H9 (cell line): ENCODE data around the gene GAL3ST2. TPM values are rescaled to one million over a fixed set of nuclear protein-coding genes. Genes with fewer than 3 reads are reported as not detected.

ENCODE experiments used
- DNase-seq: peaks from one replicate; pipeline ENCODE4 v3.0.0-alpha.2; 2017
- H2AFZ ChIP-seq: one replicate; pipeline ENCODE4 v1.6.1; 2013; ENCODE audit warnings: mild to moderate bottlenecking, low read length, control low read depth, moderate library complexity
- H2AK5ac ChIP-seq: 2 replicates; pipeline ENCODE4 v1.6.1; 2013; ENCODE audit warnings: low read length, control low read depth, mixed read lengths; ENCODE audit not compliant: insufficient read length
- H2BK120ac ChIP-seq: one replicate; pipeline ENCODE4 v1.6.1; 2013; ENCODE audit warnings: low read depth, mild to moderate bottlenecking, low read length, control low read depth, inconsistent platforms; ENCODE audit not compliant: poor library complexity, severe bottlenecking
- H2BK12ac ChIP-seq: 2 replicates; pipeline ENCODE4 v1.6.1; 2013; ENCODE audit warnings: low read length, control low read depth, mixed read lengths, low read depth; ENCODE audit not compliant: insufficient read length
- H2BK15ac ChIP-seq: 2 replicates; pipeline ENCODE4 v1.6.1; 2013; ENCODE audit warnings: low read depth, low read length, control low read depth
- H2BK20ac ChIP-seq: one replicate; pipeline ENCODE4 v1.6.1; 2013; ENCODE audit warnings: low read depth, mild to moderate bottlenecking, low read length, control low read depth, inconsistent platforms; ENCODE audit not compliant: poor library complexity, severe bottlenecking
- H2BK5ac ChIP-seq: 2 replicates; pipeline ENCODE4 v1.6.1; 2013; ENCODE audit warnings: low read length, control low read depth, mixed read lengths; ENCODE audit not compliant: insufficient read length
- H3K14ac ChIP-seq: 2 replicates; pipeline ENCODE4 v1.6.1; 2013; ENCODE audit warnings: low read length, control low read depth; ENCODE audit not compliant: insufficient read depth
- H3K18ac ChIP-seq: 2 replicates; pipeline ENCODE4 v1.6.1; 2013; ENCODE audit warnings: low read depth, mild to moderate bottlenecking, mixed read lengths, low read length, control low read depth; ENCODE audit not compliant: insufficient read length
- H3K23ac ChIP-seq: 2 replicates; pipeline ENCODE4 v1.6.1; 2013; ENCODE audit warnings: low read length, control low read depth, mixed read lengths, low read depth; ENCODE audit not compliant: insufficient read length
- H3K23me2 ChIP-seq: 2 replicates; pipeline ENCODE4 v1.6.1; 2013; ENCODE audit warnings: low read depth, mild to moderate bottlenecking, mixed read lengths, low read length, control low read depth; ENCODE audit not compliant: insufficient read length, poor library complexity, severe bottlenecking
- H3K27ac ChIP-seq: 2 replicates; pipeline ENCODE4 v1.5.1; 2013; ENCODE audit warnings: low read length, control low read depth, mixed read lengths, low read depth; ENCODE audit not compliant: insufficient read length
- H3K27me3 ChIP-seq: 2 replicates; pipeline ENCODE4 v1.6.1; 2013; ENCODE audit warnings: low read length, control low read depth, inconsistent platforms; ENCODE audit not compliant: insufficient read depth
- H3K4ac ChIP-seq: 2 replicates; pipeline ENCODE4 v1.6.1; 2013; ENCODE audit warnings: low read depth, mild to moderate bottlenecking, control low read depth, inconsistent platforms, low read length, moderate library complexity
- H3K4me1 ChIP-seq: 2 replicates; pipeline ENCODE4 v1.6.1; 2013; ENCODE audit warnings: low read length, control low read depth, inconsistent platforms; ENCODE audit not compliant: insufficient read depth
- H3K4me2 ChIP-seq: 2 replicates; pipeline ENCODE4 v1.6.1; 2013; ENCODE audit warnings: low read length, control low read depth, mixed read lengths; ENCODE audit not compliant: insufficient read length, insufficient read depth
- H3K56ac ChIP-seq: 2 replicates; pipeline ENCODE4 v1.6.1; 2013; ENCODE audit warnings: low read depth, mild to moderate bottlenecking, mixed read lengths, low read length, control low read depth; ENCODE audit not compliant: insufficient read length
- H3K79me1 ChIP-seq: 2 replicates; pipeline ENCODE4 v1.6.1; 2013; ENCODE audit warnings: low read depth, mild to moderate bottlenecking, moderate library complexity, low read length, control low read depth, inconsistent platforms; ENCODE audit not compliant: insufficient read depth, poor library complexity, severe bottlenecking
- H3K79me2 ChIP-seq: 2 replicates; pipeline ENCODE4 v1.6.1; 2013; ENCODE audit warnings: low read length, control low read depth, inconsistent platforms; ENCODE audit not compliant: insufficient read depth
- H3K9ac ChIP-seq: 2 replicates; pipeline ENCODE4 v1.6.1; 2013; ENCODE audit warnings: low read length, control low read depth, mixed read lengths; ENCODE audit not compliant: insufficient read length; ENCODE audit errors: extremely low read depth
- H3K9me3 ChIP-seq: one replicate; pipeline ENCODE4 v1.6.1; 2013; ENCODE audit warnings: low read depth, low read length, inconsistent platforms; ENCODE audit not compliant: control insufficient read depth
- H3T11ph ChIP-seq: one replicate; pipeline ENCODE4 v1.6.1; 2013; ENCODE audit warnings: mild to moderate bottlenecking, low read length, control low read depth, inconsistent platforms
- H4K20me1 ChIP-seq: one replicate; pipeline ENCODE4 v1.6.1; 2013; ENCODE audit not compliant: control insufficient read depth, insufficient read length, insufficient read depth
- H4K5ac ChIP-seq: 2 replicates; pipeline ENCODE4 v1.6.1; 2013; ENCODE audit warnings: low read depth, mild to moderate bottlenecking, mixed read lengths, low read length, control low read depth; ENCODE audit not compliant: insufficient read length
- H4K8ac ChIP-seq: replicated peaks from 2 replicates; pipeline ENCODE4 v1.6.1; 2013; ENCODE audit warnings: low read length, control low read depth, mixed read lengths, low read depth; ENCODE audit not compliant: insufficient read length
- H4K91ac ChIP-seq: 2 replicates; pipeline ENCODE4 v1.6.1; 2013; ENCODE audit warnings: low read depth, mild to moderate bottlenecking, moderate library complexity, mixed read lengths, low read length, control low read depth; ENCODE audit not compliant: insufficient read length
- H3K27ac Mint-ChIP-seq, 3 experiments: 2 replicates in 2 of 3; 3 replicates in 1 of 3; pipeline ENCODE4 v1.8.0; 2020 to 2021; ENCODE audit warnings: mixed read lengths in 3 of 3, mild to moderate bottlenecking in 1 of 3, moderate library complexity in 1 of 3
- H3K27me3 Mint-ChIP-seq: 2 replicates; pipeline ENCODE4 v1.8.0; 2021; ENCODE audit warnings: low read depth, mild to moderate bottlenecking, moderate library complexity, mixed read lengths
- H3K36me3 Mint-ChIP-seq, 3 experiments: 2 replicates in 2 of 3; 3 replicates in 1 of 3; pipeline ENCODE4 v1.8.0; 2020 to 2021; ENCODE audit warnings: low read depth in 3 of 3, mixed read lengths in 3 of 3; ENCODE audit not compliant: insufficient read depth in 1 of 3
- H3K4me1 Mint-ChIP-seq, 2 experiments: 2 replicates each; pipeline ENCODE4 v1.8.0; 2020; ENCODE audit warnings: mixed read lengths in 2 of 2
- H3K4me3 Mint-ChIP-seq, 2 experiments: 2 replicates in 1 of 2; 3 replicates in 1 of 2; pipeline ENCODE4 v1.8.0; 2020 to 2021; ENCODE audit warnings: mild to moderate bottlenecking in 2 of 2, mixed read lengths in 2 of 2, moderate library complexity in 1 of 2
- H3K9me3 Mint-ChIP-seq, 2 experiments: 2 replicates in 1 of 2; 3 replicates in 1 of 2; pipeline ENCODE4 v1.8.0; 2020; ENCODE audit warnings: mild to moderate bottlenecking in 2 of 2, mixed read lengths in 2 of 2, moderate library complexity in 1 of 2
- WGBS: extraction: QIAGEN DNeasy Blood & Tissue Kit; methylation state at CpG from one replicate; pipeline ENCODE4 v1.1.7; 2013; ENCODE audit warnings: missing lambda C conversion rate, low lambda C conversion rate, mixed read lengths; ENCODE audit not compliant: insufficient read length; ENCODE audit errors: extremely low coverage; 5-methylcytosine and 5-hydroxymethylcytosine counted together
- total RNA-seq: library from RNA; stranded (reverse); gene quantifications from 2 replicates; pipeline ENCODE4 v1.2.1, GENCODE V29; 2021
- TF ChIP-seq, protein P1 (sequence below): fragments of 200-600 bp; sonication (generic); conservative IDR thresholded peaks from 3 replicates; pipeline ENCODE4 v1.8.0; 2021; ENCODE audit warnings: antibody characterized with exemption, mild to moderate bottlenecking

Gene GAL3ST2
- total RNA-seq, 1 experiment from 2014 or later, result 0.33 TPM

- Histone ChIP-seq H4K91ac (no peak overlapping the region), H3K18ac (no peak overlapping the region), H3K4me2 (no peak overlapping the region), H2AFZ (no peak overlapping the region), H3K4me1 (no peaks in the 10 kb centered on the region), H3K9ac (no peak overlapping the region), H3K79me2 (no peaks in the 10 kb centered on the region), H3K56ac (no peak overlapping the region), H4K5ac (no peak overlapping the region), H2BK120ac (no peak overlapping the region), H2BK20ac (no peak overlapping the region), H2BK12ac (no peak overlapping the region), H3K23me2 (no peaks in the 10 kb centered on the region), H3K4ac (no peak overlapping the region), H3K27me3 (no peaks in the 10 kb centered on the region), H2BK15ac (no peak overlapping the region), H3K9me3 (no peaks in the 10 kb centered on the region), H3K14ac (no peak overlapping the region), H3T11ph (no peak overlapping the region), H4K20me1 (no peaks in the 10 kb centered on the region), H3K23ac (no peak overlapping the region), H2BK5ac (no peak overlapping the region), H2AK5ac (no peak overlapping the region), H3K79me1 (no peaks in the 10 kb centered on the region), H3K27ac (no peak overlapping the region), H4K8ac (no peak overlapping the region)
- no peaks in the 10 kb centered on the region; a peak in 1 of 7 replicates for H3K36me3 Mint-ChIP-seq
- peaks cover 7% of the 10 kb centered on the region for H3K27me3 Mint-ChIP-seq
- H3K9me3 Mint-ChIP-seq, result peaks cover 0 to 8% of the 10 kb centered on the region in 2 experiments; a peak in 4 of 5 replicates
- no peak overlapping the region for H3K4me3 Mint-ChIP-seq
- H3K27ac Mint-ChIP-seq, result no peak overlapping the region
- peaks cover 16 to 19% of the 10 kb centered on the region in 2 experiments for H3K4me1 Mint-ChIP-seq
- DNase-seq, result no peak
- TF ChIP-seq, protein P1, sequence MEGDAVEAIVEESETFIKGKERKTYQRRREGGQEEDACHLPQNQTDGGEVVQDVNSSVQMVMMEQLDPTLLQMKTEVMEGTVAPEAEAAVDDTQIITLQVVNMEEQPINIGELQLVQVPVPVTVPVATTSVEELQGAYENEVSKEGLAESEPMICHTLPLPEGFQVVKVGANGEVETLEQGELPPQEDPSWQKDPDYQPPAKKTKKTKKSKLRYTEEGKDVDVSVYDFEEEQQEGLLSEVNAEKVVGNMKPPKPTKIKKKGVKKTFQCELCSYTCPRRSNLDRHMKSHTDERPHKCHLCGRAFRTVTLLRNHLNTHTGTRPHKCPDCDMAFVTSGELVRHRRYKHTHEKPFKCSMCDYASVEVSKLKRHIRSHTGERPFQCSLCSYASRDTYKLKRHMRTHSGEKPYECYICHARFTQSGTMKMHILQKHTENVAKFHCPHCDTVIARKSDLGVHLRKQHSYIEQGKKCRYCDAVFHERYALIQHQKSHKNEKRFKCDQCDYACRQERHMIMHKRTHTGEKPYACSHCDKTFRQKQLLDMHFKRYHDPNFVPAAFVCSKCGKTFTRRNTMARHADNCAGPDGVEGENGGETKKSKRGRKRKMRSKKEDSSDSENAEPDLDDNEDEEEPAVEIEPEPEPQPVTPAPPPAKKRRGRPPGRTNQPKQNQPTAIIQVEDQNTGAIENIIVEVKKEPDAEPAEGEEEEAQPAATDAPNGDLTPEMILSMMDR, result no peak
- WGBS, result no CpG with 5 or more reads among the region's 6 CpGs
Measured at GRCh38 chr2:241836292-241836691, 59.7 kb downstream of the GAL3ST2 start.
